ENCODE measurements around the gene TMED8. TPM values are rescaled to one million over a fixed set of nuclear protein-coding genes. Genes with fewer than 3 reads are reported as not detected.
A peak's percentile ranks its signal among the peaks of the same experiment; 100 is the strongest.
"Not testable (repeated sequence)": the region's sequence is repeated elsewhere in the genome, so short reads cannot be mapped to it uniquely, and the experiment has no call there.

TMED8 gene
- total RNA-seq, 1 experiment from 2014 or later, result 13.6 TPM

GRCh38 chr14:77342726-77343397 lies 34.0 kb downstream of the TMED8 start:
- no peaks in the 10 kb centered on the region for H3K27me3 ChIP-seq
- H3K36me3 ChIP-seq, result no peaks in the 10 kb centered on the region
- no peaks in the 10 kb centered on the region for H3K9me3 ChIP-seq (replicated peaks)
- no peak for DNase-seq
- H3K4me1 ChIP-seq, result no peaks in the 10 kb centered on the region
- H3K27ac ChIP-seq, result no peak overlapping the region
- H3K4me3 ChIP-seq, result no peak overlapping the region

- no peak for DNase-seq
These were observed 36.5 kb downstream of the TMED8 start for GRCh38 chr14:77340389-77340788.

GRCh38 chr14:77339407-77339806 lies 37.5 kb downstream of the TMED8 start:
- no peak overlapping the region for H3K27ac ChIP-seq
- no peaks in the 10 kb centered on the region for H3K9me3 ChIP-seq (replicated peaks)
- H3K27me3 ChIP-seq, result no peaks in the 10 kb centered on the region
- no peaks in the 10 kb centered on the region for H3K36me3 ChIP-seq
- H3K4me3 ChIP-seq, result no peak overlapping the region
- DNase-seq, result no peak
- H3K4me1 ChIP-seq, result no peaks in the 10 kb centered on the region

More at GRCh38 chr14:77340389-77340788, 36.5 kb downstream of the TMED8 start:
- no peaks in the 10 kb centered on the region for H3K4me1 ChIP-seq
- H3K9me3 ChIP-seq (replicated peaks), result no peaks in the 10 kb centered on the region
- H3K36me3 ChIP-seq, result no peaks in the 10 kb centered on the region
- H3K27me3 ChIP-seq, result no peaks in the 10 kb centered on the region
- H3K27ac ChIP-seq, result no peak overlapping the region
- H3K4me3 ChIP-seq, result no peak overlapping the region

GRCh38 chr14:77338302-77338701 lies 38.6 kb downstream of the TMED8 start:
- no peaks in the 10 kb centered on the region for H3K36me3 ChIP-seq
- H3K27ac ChIP-seq, result no peak overlapping the region
- no peak for DNase-seq
- H3K4me3 ChIP-seq, result no peak overlapping the region
- no peaks in the 10 kb centered on the region for H3K27me3 ChIP-seq
- H3K9me3 ChIP-seq (replicated peaks), result no peaks in the 10 kb centered on the region
- no peaks in the 10 kb centered on the region for H3K4me1 ChIP-seq

GRCh38 chr14:77337880-77338279 lies 39.0 kb downstream of the TMED8 start:
- no peak overlapping the region for H3K27ac ChIP-seq
- no peaks in the 10 kb centered on the region for H3K36me3 ChIP-seq
- no peak overlapping the region for H3K4me3 ChIP-seq
- H3K27me3 ChIP-seq, result no peaks in the 10 kb centered on the region
- H3K4me1 ChIP-seq, result no peaks in the 10 kb centered on the region
- no peak for DNase-seq
- H3K9me3 ChIP-seq (replicated peaks), result no peaks in the 10 kb centered on the region

GRCh38 chr14:77337255-77337654 lies 39.6 kb downstream of the TMED8 start:
- H3K36me3 ChIP-seq; H3K9me3 ChIP-seq (replicated peaks); H3K27ac ChIP-seq; H3K4me1 ChIP-seq; DNase-seq; H3K27me3 ChIP-seq; H3K4me3 ChIP-seq: not testable (repeated sequence)

GRCh38 chr14:77335576-77335975 lies 41.3 kb downstream of the TMED8 start:
- Histone ChIP-seq H3K27me3 (no peaks in the 10 kb centered on the region), H3K9me3 (replicated peaks) (no peaks in the 10 kb centered on the region), H3K4me1 (no peaks in the 10 kb centered on the region), H3K4me3 (no peak overlapping the region), H3K36me3 (no peaks in the 10 kb centered on the region), H3K27ac (no peak overlapping the region)
- no peak for DNase-seq

- Histone ChIP-seq H3K27me3 (no peaks in the 10 kb centered on the region), H3K4me1 (no peaks in the 10 kb centered on the region), H3K36me3 (no peaks in the 10 kb centered on the region), H3K27ac (no peak overlapping the region), H3K9me3 (replicated peaks) (no peaks in the 10 kb centered on the region), H3K4me3 (no peak overlapping the region)
- DNase-seq, result no peak
These were observed 47.0 kb downstream of the TMED8 start for GRCh38 chr14:77329872-77330271.

GRCh38 chr14:77327111-77327510 lies 49.8 kb downstream of the TMED8 start:
- DNase-seq, result no peak
- Histone ChIP-seq H3K4me1 (peaks cover 4% of the 10 kb centered on the region), H3K27ac (no peak overlapping the region), H3K27me3 (no peaks in the 10 kb centered on the region), H3K36me3 (no peaks in the 10 kb centered on the region), H3K4me3 (no peak overlapping the region), H3K9me3 (replicated peaks) (no peaks in the 10 kb centered on the region)

- H3K27ac ChIP-seq, result no peak overlapping the region
- DNase-seq, result no peak
- no peaks in the 10 kb centered on the region for H3K36me3 ChIP-seq
- peaks cover 7% of the 10 kb centered on the region for H3K4me1 ChIP-seq
- H3K4me3 ChIP-seq, result no peak overlapping the region
- no peaks in the 10 kb centered on the region for H3K9me3 ChIP-seq (replicated peaks)
- H3K27me3 ChIP-seq, result no peaks in the 10 kb centered on the region
These were observed 51.2 kb downstream of the TMED8 start for GRCh38 chr14:77325746-77326094.

GRCh38 chr14:77324816-77325745 lies 51.8 kb downstream of the TMED8 start:
- Histone ChIP-seq H3K9me3 (replicated peaks) (no peaks in the 10 kb centered on the region), H3K27ac (no peak overlapping the region), H3K4me3 (no peak overlapping the region), H3K36me3 (no peaks in the 10 kb centered on the region), H3K4me1 (peaks cover 7% of the 10 kb centered on the region), H3K27me3 (no peaks in the 10 kb centered on the region)
- no peak for DNase-seq

GRCh38 chr14:77324289-77324688 lies 52.6 kb downstream of the TMED8 start:
- H3K4me3 ChIP-seq, result no peak overlapping the region
- H3K27ac ChIP-seq, result no peak overlapping the region
- no peaks in the 10 kb centered on the region for H3K9me3 ChIP-seq (replicated peaks)
- H3K27me3 ChIP-seq, result no peaks in the 10 kb centered on the region
- peaks cover 11% of the 10 kb centered on the region for H3K4me1 ChIP-seq
- DNase-seq, result no peak
- H3K36me3 ChIP-seq, result no peaks in the 10 kb centered on the region

- DNase-seq, result no peak
- H3K27ac ChIP-seq, result no peak overlapping the region
- H3K4me1 ChIP-seq, result peaks cover 15% of the 10 kb centered on the region
- H3K27me3 ChIP-seq, result no peaks in the 10 kb centered on the region
- no peaks in the 10 kb centered on the region for H3K9me3 ChIP-seq (replicated peaks)
- H3K4me3 ChIP-seq, result no peak overlapping the region
- H3K36me3 ChIP-seq, result no peaks in the 10 kb centered on the region
These were observed 53.3 kb downstream of the TMED8 start for GRCh38 chr14:77323571-77323970.

- no peak overlapping the region for H3K4me3 ChIP-seq
- no peak for DNase-seq
- no peak overlapping the region for H3K27ac ChIP-seq
- H3K36me3 ChIP-seq, result no peaks in the 10 kb centered on the region
- H3K9me3 ChIP-seq (replicated peaks), result no peaks in the 10 kb centered on the region
- H3K27me3 ChIP-seq, result no peaks in the 10 kb centered on the region
- H3K4me1 ChIP-seq, result peaks cover 19% of the 10 kb centered on the region
These were observed 53.9 kb downstream of the TMED8 start for GRCh38 chr14:77322951-77323350.

- Histone ChIP-seq H3K27ac (peak overlapping the region; percentile 93), H3K4me1 (peaks cover 22% of the 10 kb centered on the region), H3K27me3 (no peaks in the 10 kb centered on the region), H3K36me3 (no peaks in the 10 kb centered on the region), H3K4me3 (peak overlapping the region; percentile 97), H3K9me3 (replicated peaks) (no peaks in the 10 kb centered on the region)
- DNase-seq, result no peak
These were observed 54.5 kb downstream of the TMED8 start for GRCh38 chr14:77322250-77322902.

All from SJCRH30 (cell line).